Embryonic facial prominence (tissue), 1 donor: ENCODE results near the gene LPCAT3.
"Not testable (repeated sequence)": the region's sequence is repeated elsewhere in the genome, so short reads cannot be mapped to it uniquely, and the experiment has no call there.

ENCODE experiments used
- DNase-seq: peaks from one replicate; pipeline ENCODE4 v3.0.0-alpha.2; 2016; ENCODE audit errors: extremely low spot score

Gene LPCAT3

GRCh38 chr12:7018350-7019042 is at the start of gene LPCAT3:
TSS of gene LPCAT3 (minus strand) at chr12:7018476. CDS start at chr12:7018424, 52 bp downstream.
- peak; percentile 85 for DNase-seq

- no peak for DNase-seq
These were observed 48.8 kb upstream of the LPCAT3 start for GRCh38 chr12:7067096-7067495.

GRCh38 chr12:7066596-7066995 is 48.3 kb upstream of the LPCAT3 start:
- no peak for DNase-seq

DNA sequence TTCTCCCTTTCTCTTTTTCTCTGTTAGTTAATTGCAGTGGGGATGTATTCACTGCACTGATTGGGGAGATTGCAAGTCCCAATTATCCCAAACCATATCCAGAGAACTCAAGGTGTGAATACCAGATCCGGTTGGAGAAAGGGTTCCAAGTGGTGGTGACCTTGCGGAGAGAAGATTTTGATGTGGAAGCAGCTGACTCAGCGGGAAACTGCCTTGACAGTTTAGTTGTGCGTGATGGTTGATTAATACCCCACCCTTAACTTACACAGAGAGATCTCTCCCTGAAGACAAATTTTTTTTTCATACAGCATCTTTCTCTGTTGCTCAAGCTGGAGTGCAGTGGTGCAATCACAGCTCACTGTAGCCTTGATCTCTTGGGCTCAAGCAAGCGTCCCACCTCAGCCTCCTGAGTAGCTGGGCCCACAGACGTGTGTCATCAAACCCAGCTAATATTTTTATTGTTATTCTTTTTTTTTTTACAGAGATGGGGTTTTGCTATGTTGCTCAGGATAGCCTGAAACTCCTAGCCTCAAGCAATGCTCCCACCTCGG is 46.9 kb upstream of the LPCAT3 start:
- no peak for DNase-seq

GRCh38 chr12:7064516-7064915 is 46.2 kb upstream of the LPCAT3 start:
- DNase-seq = no peak

DNA sequence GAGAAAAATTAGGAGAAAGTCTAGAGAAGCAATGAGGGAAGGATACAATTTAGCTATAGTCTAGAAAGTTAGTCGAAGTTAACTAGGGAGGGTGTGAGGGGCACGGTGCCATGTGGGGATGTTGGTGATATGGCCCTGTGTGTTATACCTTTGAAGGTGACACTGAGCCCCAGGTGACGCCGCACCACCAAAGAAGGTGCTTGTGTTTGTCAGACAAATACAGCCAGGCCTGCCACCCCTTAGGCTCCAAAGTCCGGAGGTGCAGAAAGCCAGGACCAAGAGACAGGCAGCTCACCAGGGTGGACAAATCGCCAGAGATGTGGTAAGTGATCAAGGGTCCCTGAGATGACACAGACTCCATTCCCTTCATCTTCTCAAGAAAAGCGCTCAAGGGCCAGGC is 43.3 kb upstream of the LPCAT3 start:
- DNase-seq = no peak

- DNase-seq = no peak
These were observed 42.9 kb upstream of the LPCAT3 start for GRCh38 chr12:7061138-7061537.

DNA sequence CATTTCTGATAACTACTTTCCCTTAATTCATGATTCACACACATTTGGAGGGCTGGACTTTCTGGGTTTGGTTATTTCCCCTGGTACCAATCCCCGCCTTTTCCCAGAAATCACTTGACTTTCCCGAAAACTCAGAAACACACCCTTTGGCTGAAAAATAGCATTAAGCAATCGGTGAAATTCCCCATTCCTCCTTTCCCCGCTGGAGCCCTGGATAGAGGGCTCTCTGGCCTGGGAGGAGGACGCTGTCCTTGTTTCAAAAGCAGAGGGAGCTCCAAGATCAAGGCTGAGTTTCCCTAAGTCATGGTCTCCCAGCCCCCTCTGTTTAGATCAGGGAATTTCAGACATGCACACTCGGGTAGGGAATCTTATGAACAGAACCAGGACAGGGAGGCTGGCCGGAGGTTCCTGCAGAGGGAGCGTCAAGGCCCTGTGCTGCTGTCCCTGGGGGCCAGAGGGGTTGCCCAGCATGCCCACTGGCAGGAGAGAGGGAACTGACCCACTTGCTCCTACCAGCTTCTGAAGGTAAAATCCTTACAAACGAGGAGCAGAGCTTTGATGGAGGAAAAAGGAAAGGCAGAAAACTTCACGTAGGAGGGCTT is 42.2 kb upstream of the LPCAT3 start, which contains the start of gene C1S:
Gene C1S (plus strand): TSS at position 366 of the 602 bp plus-strand sequence. CDS start 1,195 bp downstream, outside the sequence.
- DNase-seq = peak; percentile 56

DNA sequence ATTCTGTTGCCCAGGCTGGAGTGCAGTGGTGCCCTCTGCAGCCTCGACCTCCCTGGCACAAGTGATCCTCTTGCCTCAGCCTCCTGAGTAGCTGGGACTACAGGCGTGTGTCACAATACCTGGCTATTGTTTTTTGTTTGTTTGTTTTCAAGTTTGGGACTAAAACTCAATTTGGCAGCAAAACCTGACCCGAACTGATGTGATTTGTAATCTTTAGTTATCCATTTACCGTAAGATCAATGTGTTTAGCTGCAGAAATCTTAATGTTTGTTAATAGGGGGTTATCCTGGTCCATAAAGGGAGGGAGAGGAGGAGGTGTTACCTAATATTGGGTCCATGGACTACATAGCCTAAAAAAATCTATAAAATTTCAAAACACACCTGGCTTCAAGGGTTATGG is 41.5 kb upstream of the LPCAT3 start:
- no peak for DNase-seq

- DNase-seq = no peak
These were observed 40.6 kb upstream of the LPCAT3 start for GRCh38 chr12:7058850-7059395.

GRCh38 chr12:7058163-7058845 is 40.0 kb upstream of the LPCAT3 start:
- no peak for DNase-seq

- not testable (repeated sequence) for DNase-seq
These were observed 37.5 kb upstream of the LPCAT3 start for GRCh38 chr12:7055736-7056135.

DNA sequence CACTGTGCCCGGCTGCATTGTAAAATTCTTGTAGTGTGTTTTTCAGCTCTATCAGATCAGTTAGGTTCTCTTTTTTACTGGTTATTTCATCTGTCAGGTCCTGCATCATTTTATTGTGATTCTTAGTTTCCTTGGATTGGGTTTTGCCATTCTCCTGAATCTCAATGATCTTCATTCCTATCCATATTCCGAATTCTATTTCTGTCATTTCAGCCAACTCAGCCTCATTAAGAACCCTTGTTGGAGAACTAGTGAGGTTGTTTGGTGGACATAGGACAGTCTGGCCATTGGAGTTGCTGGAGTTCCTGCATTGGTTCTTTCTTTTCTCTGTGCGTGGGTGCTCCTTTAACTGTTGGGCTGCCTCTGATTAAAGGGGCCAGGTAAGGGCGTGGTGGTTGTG is 36.6 kb upstream of the LPCAT3 start:
- DNase-seq = no peak

GRCh38 chr12:7049973-7050372 is 31.7 kb upstream of the LPCAT3 start:
- not testable (repeated sequence) for DNase-seq

GRCh38 chr12:7049445-7049951 is 31.2 kb upstream of the LPCAT3 start:
- DNase-seq = not testable (repeated sequence)

- DNase-seq = no peak
These were observed 29.0 kb upstream of the LPCAT3 start for GRCh38 chr12:7047306-7047705.

DNA sequence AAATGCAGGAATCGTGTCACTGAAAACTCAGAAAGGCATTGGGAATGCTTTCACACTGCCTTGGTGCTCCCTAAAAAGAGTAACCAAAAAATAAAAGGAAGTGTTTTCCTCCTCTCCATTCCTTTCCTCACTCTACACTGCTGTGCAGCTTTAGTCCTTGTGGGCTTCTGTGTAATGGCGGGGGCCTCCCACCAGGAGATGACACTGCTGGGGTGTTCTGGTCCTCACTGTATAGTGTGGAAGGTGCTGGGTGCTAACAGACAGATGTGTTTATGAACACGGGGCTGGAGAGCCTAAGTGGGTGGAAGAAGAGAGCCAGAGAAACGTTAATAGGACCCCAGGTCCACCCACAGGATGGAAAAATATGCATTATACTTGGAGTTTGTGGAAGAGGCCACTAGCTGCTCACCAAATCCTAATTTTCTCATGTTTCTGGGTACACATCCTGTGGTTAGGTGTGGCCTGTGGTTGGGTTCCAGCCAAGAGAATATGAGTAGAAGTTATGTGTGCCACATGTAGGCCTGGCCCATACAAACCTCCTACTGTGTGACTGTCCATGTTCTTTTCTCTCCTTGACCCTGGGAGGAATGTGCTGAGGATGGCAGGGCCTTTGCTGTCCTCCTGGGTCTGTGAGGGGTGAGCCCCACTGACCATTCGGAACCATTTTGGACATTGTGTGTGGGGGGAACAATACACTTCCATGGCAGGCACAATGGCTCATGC is 28.3 kb upstream of the LPCAT3 start:
- DNase-seq = no peak

DNA sequence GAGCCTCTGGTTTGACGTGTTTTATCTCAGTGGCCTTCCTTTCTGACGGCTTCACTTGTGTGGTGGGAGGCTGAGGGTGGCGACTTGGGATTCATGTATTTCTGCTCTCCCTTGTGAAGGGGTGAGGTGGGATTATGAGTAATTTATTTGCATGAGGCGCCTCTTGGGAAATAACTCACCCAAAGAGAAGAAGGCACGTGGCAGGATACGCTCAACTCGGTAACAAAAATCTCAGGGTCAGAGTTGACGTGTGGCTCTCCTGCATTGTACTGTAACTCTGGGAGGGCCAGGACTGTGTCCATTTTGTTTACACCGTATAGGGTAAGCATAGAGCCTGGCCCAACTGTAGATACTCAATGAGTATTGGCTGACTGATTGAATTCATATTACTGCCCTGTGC is 27.6 kb upstream of the LPCAT3 start:
- no peak for DNase-seq

DNA sequence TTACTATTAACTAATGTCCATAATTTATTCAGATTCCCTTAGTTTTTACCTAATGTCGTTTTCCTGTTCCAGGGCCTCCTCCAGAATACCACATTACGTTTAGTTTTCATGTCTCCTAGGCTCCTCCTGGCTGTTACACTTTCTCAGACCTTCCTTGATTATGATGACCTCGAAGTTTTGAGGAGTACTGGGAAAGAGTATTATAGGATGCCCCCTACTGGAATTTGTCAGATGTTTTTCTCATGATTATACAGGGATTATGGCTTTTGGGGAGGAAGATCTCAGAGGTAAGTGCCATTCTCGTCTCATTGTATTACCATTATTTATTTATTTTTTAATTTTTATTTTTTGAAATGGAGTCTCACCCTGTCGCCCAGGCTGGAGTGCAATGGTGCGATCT is 24.6 kb upstream of the LPCAT3 start:
- DNase-seq = no peak

DNA sequence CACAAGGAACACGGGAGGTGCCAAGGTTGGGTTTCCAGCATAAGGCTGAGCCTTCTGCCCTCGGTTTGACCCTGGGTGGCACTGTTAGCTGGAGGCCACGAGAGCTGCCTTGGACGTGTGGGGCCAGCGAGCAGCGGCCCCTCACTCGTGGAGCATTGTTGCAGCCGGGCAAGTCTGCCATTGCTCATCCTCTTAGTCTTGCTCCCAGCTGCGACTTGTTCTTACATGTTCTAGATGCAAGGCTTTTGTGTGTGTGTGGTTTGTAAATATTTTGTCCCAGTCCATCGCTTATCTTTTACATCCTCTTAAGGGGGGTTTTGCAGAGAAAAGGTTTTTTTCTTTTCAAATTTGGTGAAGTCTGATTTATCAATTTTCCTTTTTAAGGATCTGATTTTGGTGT is 21.1 kb upstream of the LPCAT3 start:
- DNase-seq = no peak

GRCh38 chr12:7038591-7038990 is 20.3 kb upstream of the LPCAT3 start:
- no peak for DNase-seq
